Activated naive CD4-positive, alpha-beta T cell treated with Interleukin-2 at 50 U/mL for 16 hours (primary cell): Measurements from ENCODE around the gene S1PR1.
"Not testable (repeated sequence)": the region's sequence is repeated elsewhere in the genome, so short reads cannot be mapped to it uniquely, and the experiment has no call there.

ENCODE experiments used
- DNase-seq: peaks from one replicate; pipeline ENCODE4 v3.0.0-alpha.2; 2020

Gene S1PR1

DNA sequence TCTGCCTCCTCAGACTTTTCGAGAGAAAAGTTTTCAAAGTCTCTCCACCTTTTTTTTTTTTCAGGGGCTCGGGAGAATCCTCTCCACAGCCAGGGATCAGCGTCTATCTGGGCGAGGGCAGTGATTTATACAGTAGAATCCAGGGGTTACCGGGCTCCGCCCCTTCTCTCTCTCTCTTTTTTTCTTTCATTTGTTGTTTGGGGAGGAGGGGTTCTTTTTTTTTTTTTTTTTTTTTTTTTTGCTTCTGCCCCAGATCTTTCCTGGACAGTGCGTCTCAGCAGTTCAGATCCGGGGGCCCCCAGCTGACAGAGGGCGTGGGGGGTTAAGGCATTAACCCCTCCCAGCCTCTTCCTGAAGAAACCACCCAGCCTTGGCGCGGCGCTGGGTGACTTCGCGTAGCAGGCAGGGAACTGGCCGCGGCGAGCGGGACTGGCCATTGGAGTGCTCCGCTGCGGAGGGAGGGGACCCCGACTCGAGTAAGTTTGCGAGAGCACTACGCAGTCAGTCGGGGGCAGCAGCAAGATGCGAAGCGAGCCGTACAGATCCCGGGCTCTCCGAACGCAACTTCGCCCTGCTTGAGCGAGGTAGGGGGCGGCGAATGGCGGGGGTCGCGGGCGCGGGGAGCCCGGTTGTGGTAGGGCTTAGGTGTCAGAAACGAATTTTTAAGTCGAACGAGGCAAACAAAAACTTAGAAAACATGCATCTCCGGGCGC is at the start of gene S1PR1:
S1PR1 (plus strand) TSS at position 504 of the 713 bp plus-strand sequence. CDS start 1,966 bp downstream, outside the sequence.
- peak; percentile 79 for DNase-seq

DNA sequence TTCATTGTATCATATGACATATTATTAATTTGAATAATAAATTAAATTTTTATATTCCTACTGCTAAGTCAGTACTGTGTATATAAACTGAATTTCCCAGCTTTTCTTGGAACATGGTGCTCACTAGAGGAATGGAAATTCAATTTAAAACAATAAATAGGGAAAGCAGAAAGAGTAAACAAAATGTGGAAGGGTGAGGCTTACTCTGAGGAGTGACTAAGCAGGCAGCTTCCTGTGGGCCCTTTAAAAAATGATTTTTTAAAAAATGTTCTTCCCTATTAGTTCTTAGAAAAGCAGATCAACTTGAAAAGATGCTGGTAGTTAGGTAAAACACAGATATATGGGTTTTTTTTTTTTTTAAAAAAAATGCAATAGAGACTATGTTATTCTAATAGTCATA is 49.5 kb upstream of the S1PR1 start:
- no peak for DNase-seq

DNA sequence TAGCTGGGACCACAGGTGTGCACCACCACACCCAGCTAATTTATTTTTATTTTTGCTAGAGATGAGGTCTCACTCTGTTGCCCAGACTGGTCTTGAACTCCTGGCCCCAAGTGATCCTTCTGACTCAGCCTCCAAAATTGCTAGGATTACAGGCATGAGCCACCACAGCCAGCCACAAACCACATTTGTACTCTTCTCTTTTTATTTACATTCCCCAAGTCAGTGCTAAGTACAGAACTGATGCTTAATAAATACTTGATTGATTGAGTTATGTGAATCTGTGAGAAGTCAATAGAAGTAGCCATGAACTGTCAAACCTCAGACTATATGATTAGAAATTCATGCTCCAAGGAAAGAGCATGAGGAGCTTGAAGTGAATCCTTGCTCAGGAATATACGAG is 48.5 kb upstream of the S1PR1 start:
- DNase-seq = no peak

DNA sequence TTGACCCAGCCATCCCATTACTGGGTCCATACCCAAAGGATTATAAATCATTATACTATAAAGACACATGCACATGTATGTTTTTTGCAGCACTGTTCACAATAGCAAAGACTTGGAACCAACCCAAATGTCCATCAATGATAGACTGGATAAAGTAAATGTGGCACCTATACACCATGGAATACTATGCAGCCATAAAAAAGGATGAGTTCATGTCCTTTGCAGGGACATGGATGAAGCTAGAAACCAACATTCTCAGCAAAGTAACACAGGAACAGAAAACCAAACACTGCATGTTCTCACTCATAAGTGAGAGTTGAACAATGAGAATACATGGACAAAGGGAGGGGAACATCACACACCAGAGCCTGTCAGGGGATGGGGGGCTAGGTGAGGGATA is 47.9 kb upstream of the S1PR1 start:
- DNase-seq = not testable (repeated sequence)

DNA sequence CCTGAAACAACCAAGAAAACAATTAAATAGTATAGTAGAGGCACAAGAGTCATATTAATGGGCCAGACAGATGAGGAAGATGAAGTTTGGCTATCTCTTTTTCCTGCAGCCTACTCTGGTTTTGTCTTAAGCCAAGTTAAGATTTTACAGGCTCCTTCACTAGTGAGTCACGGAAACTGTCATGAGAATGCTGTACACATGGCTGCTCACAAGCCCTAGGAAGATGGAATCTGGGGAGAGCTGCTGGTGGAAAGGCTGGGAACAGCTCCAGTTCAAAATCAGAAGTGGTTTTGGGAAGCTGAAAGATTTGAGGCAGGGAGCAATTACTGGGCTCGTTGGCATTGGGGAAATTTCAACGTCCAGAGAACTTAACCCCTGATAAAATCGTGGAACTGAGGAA is 46.4 kb upstream of the S1PR1 start:
- no peak for DNase-seq

DNA sequence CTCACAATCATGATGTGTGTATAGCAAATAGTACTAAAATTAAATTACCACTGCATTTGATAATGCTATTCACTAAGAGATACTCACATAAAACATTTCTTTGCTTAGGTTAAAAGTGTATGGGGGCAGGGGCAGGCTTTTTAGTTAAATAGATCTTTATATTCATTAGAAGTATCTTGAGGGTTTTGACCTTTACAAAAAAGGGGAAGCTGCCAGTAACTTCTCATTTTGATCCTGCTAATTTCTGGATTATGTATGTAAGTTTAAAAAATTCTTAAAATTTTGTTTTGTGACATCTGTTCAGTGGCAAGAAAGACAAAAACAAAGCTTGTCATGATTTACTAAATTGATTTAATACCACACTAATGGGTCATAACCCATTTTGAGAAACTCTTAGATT is 45.8 kb upstream of the S1PR1 start:
- no peak for DNase-seq

DNA sequence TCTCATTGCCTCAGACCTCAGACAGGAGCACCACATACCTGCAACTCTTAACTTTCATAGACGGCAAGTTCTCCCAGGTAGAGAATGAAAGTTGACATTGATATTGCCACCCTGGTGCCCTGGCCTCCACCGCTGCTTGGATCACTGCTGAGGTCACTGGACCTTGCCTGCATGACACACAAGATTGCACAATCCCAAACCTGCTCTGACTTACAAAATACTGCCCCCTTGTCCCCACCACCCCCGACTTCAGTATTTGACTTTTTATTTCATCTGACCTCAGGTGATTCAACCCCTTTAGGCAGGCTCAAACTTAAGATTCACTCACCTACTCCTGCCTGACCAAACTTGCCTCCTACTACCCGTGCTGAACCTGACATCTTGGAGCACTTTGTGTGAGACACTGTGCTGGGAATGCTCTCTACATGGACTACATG is 43.1 kb upstream of the S1PR1 start:
- no peak for DNase-seq

GRCh38 chr1:101194746-101195145 is 42.1 kb upstream of the S1PR1 start:
- no peak for DNase-seq

DNA sequence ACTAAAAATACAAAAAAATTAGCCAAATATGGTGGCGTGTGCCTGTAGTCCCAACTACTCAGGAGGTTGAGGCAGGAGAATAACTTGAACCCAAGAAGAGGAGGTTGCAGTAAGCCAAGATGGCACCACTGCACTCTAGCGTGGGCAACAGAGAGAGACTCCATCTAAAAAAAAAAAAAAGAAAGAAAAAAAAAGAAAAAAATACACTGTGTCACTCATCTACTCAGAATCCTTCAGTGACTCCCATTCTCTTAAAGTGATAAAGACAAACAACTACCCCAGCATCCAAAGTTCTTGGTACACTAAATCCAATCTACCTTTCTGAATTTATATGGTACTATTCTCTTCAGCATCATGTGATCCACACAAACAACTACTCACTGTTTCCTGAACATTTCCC is 40.2 kb upstream of the S1PR1 start:
- no peak for DNase-seq

GRCh38 chr1:101198842-101199636 is 37.8 kb upstream of the S1PR1 start:
- peak; percentile 58 for DNase-seq

GRCh38 chr1:101199637-101199982 is 37.2 kb upstream of the S1PR1 start:
- DNase-seq = no peak

DNA sequence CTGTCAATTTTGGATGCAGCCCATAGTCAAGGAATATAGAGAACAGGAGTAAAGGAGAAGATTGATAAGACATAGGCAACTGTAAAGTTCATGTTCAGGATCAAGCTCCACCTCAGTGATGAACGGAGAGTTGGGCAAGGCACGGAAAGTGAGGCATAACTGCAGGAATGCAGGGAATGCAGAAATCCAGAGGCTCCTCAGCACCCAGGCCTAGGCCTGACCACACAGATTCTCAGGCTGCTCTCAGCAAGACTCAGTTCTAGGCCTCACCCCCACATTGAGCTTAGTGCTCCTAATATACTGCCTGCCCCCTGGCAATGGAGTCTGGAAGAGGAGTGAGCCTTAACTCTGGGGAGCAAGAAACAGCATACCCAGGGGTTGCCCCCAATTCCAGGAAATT is 36.3 kb upstream of the S1PR1 start:
- DNase-seq = no peak

GRCh38 chr1:101203820-101204540 is 32.8 kb upstream of the S1PR1 start:
- no peak for DNase-seq

DNA sequence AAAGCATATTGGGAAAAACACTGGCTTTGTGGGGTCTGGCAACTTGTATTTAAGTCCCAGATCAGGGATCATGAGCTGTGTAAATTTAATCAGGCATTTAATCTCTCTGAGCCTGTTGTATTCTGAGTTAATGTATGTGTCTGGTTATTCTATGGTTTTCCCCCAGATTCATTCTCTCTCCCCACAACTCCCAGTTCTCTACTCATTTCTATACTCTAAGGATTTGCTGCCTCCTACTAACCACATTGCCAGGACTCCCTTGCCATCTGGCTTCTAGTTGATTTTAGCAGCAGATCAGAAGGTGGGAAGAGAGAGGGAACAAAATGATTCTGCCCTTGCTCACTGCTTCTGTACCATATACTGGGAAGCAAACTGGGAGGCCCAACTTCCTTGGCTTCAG is 31.4 kb upstream of the S1PR1 start:
- DNase-seq = no peak

DNA sequence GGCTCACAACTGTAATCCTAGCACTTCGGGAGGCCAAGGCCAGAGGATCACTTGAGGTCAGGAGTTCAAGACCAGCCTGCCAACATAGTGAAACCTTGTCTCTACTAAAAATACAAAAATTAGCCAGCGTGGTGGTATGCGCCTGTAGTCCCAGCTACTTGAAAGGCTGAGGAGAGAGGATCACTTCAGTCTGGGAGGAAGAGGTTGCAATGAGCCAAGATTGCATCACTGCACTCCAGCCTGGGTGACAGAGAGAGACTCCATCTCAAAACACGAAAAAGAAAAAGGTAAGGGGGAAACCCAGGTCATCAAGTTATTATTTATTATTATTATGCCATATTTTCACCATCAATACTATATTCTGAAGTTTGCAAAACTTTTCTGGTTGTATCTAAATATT is 30.7 kb upstream of the S1PR1 start:
- DNase-seq = not testable (repeated sequence)

GRCh38 chr1:101207271-101207670 is 29.5 kb upstream of the S1PR1 start:
- not testable (repeated sequence) for DNase-seq

DNA sequence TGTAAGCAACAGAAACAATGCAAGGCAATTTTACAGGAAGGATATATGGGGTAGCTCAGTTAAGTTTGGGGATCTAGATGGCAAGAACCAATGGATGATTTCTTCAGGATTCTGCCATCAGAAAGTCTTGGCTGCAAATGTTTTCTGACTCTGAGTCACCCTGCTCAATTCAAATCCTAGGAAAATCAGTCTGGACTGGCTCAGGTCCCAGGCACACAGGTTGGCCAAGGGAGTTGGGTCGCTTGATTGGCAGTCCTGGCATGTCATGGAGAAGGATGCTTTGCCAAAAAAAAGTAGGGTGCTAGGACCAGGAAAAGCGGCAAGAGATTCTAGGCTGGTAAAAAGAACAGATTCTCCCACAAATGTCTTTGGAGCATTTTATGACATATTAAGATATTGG is 28.9 kb upstream of the S1PR1 start:
- DNase-seq = no peak

- DNase-seq = no peak
Measured at GRCh38 chr1:101215363-101216011, 21.3 kb upstream of the S1PR1 start.

- DNase-seq = no peak
Measured at GRCh38 chr1:101216623-101217022, 20.2 kb upstream of the S1PR1 start.

DNA sequence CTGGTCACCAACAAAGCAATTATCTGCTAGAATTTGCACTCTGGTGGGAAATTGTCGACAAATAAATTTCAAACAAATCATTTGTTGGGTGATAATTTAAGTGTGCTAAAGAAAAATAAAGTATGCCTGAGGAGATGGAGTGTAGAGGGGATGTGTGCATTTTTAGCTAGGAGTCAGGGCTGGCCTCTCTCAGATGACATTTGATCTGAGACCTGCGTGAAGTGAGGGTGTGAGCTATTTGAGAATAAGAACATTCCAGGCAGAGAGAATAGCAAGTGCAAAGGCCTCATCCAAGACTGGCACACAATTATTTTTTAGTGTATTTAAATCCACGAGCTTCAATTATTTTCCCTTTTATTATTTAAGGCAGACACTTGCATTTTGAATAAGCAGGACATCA is 19.7 kb upstream of the S1PR1 start:
- DNase-seq = no peak

- not testable (repeated sequence) for DNase-seq
Measured at GRCh38 chr1:101218968-101219367, 17.9 kb upstream of the S1PR1 start.

- no peak for DNase-seq
Measured at GRCh38 chr1:101219924-101220870, 16.6 kb upstream of the S1PR1 start.
